H1 (cell line): ENCODE data around the gene ZNF44. TPM values are rescaled to one million over a fixed set of nuclear protein-coding genes. Genes with fewer than 3 reads are reported as not detected.

ENCODE experiments used
- CTCF ChIA-PET: fragments of 300-600 bp; sonication (Branson Sonifier 250); formaldehyde crosslinking; loops from one replicate; lab custom pipeline; 2021; ENCODE audit not compliant: partially characterized antibody; lab: Charles Lee
- POLR2A ChIA-PET: fragments of 300-600 bp; sonication (Branson Sonifier 250); formaldehyde crosslinking; loops from one replicate; lab custom pipeline; 2021; ENCODE audit warnings: inconsistent platforms; ENCODE audit not compliant: partially characterized antibody; lab: Charles Lee
- DNase-seq, 2 experiments: peaks; one replicate each; pipeline versions ENCODE4 v3.0.0 to v3.0.0-alpha.2; 2010 to 2022; ENCODE audit warnings: low spot score in 2 of 2, low read depth in 1 of 2, mixed read lengths in 1 of 2
- FAIRE-seq: peaks from 2 replicates; lab custom pipeline; 2011; peaks lifted over from hg19 to GRCh38; lab: Jason Lieb, UNC
- H2AFZ ChIP-seq: 2 replicates; pipeline ENCODE4 v1.8.1; 2012; ENCODE audit warnings: low read length, inconsistent platforms
- H2AK5ac ChIP-seq: 2 replicates; pipeline ENCODE4 v1.6.1; 2013; ENCODE audit warnings: low read depth, low read length
- H2BK120ac ChIP-seq: replicated peaks from 2 replicates; pipeline ENCODE3; 2013; ENCODE audit warnings: low read depth, low read length, inconsistent platforms
- H2BK12ac ChIP-seq: 2 replicates; pipeline ENCODE4 v1.6.1; 2013; ENCODE audit warnings: low read depth, low read length
- H2BK15ac ChIP-seq: 2 replicates; pipeline ENCODE4 v1.6.1; 2013; ENCODE audit warnings: low read length
- H2BK20ac ChIP-seq: 2 replicates; pipeline ENCODE4 v1.6.1; 2013; ENCODE audit warnings: low read length
- H2BK5ac ChIP-seq: 2 replicates; pipeline ENCODE4 v1.6.1; 2013; ENCODE audit warnings: low read depth, low read length
- H3K14ac ChIP-seq: 2 replicates; pipeline ENCODE4 v1.6.1; 2013; ENCODE audit warnings: inconsistent platforms; ENCODE audit not compliant: insufficient read length
- H3K18ac ChIP-seq: 2 replicates; pipeline ENCODE4 v1.6.1; 2013; ENCODE audit warnings: low read length; ENCODE audit errors: extremely low read depth
- H3K23ac ChIP-seq: 2 replicates; pipeline ENCODE4 v1.6.1; 2013; ENCODE audit warnings: inconsistent platforms; ENCODE audit not compliant: insufficient read length
- H3K23me2 ChIP-seq: 2 replicates; pipeline ENCODE4 v1.6.1; 2013; ENCODE audit warnings: low read depth, low read length
- H3K27ac ChIP-seq: 2 replicates; pipeline ENCODE4 v1.6.1; 2011; ENCODE audit warnings: low read depth, low read length, inconsistent platforms
- H3K27me3 ChIP-seq, 4 experiments: replicated peaks in 1 of 4; 1 replicate in 1 of 4; 2 replicates in 3 of 4; pipeline versions ENCODE4 v1.6.1 to v1.8.1; 2011 to 2013; ENCODE audit warnings: low read length in 3 of 4, mild to moderate bottlenecking in 3 of 4, inconsistent platforms in 2 of 4, mixed read lengths in 2 of 4, moderate library complexity in 1 of 4; ENCODE audit not compliant: control insufficient read depth in 3 of 4, insufficient read depth in 3 of 4; ENCODE audit errors: extremely low read depth in 1 of 4
- H3K36me3 ChIP-seq, 4 experiments: 2 replicates each; pipeline versions ENCODE4 v1.6.1 to v1.8.1; 2011 to 2013; ENCODE audit warnings: mild to moderate bottlenecking in 4 of 4, low read length in 3 of 4, moderate library complexity in 2 of 4, control low read depth in 1 of 4, inconsistent platforms in 1 of 4; ENCODE audit not compliant: insufficient read depth in 4 of 4, control insufficient read depth in 2 of 4
- H3K4ac ChIP-seq: replicated peaks from 2 replicates; pipeline ENCODE3; 2013; ENCODE audit warnings: low read length, low read depth, mixed read lengths, inconsistent platforms; ENCODE audit not compliant: insufficient read length
- H3K4me1 ChIP-seq, 4 experiments: replicated peaks in 1 of 4; 1 replicate in 1 of 4; 2 replicates in 3 of 4; pipeline versions ENCODE4 v1.6.1 to v1.8.1; 2011 to 2013; ENCODE audit warnings: low read length in 3 of 4, inconsistent platforms in 2 of 4, mixed read lengths in 1 of 4; ENCODE audit not compliant: insufficient read depth in 4 of 4, control insufficient read depth in 3 of 4
- H3K4me2 ChIP-seq, 2 experiments: 2 replicates each; pipeline versions ENCODE4 v1.6.1 to v1.8.1; 2011 to 2013; ENCODE audit warnings: low read depth in 2 of 2, low read length in 2 of 2, control low read depth in 1 of 2, inconsistent platforms in 1 of 2, mild to moderate bottlenecking in 1 of 2; ENCODE audit not compliant: insufficient read depth in 1 of 2
- H3K4me3 ChIP-seq, 4 experiments: fragments of 200-600, 300-600 bp in 1 of 4; sonication (generic), shearing (Covaris generic), sonication (Bioruptor Twin) in 1 of 4; 2 replicates each; pipeline versions ENCODE4 v1.5.1 to v1.8.1; 2011 to 2016; ENCODE audit warnings: low read length in 4 of 4, low read depth in 3 of 4, control low read depth in 2 of 4, inconsistent platforms in 2 of 4, mild to moderate bottlenecking in 2 of 4, mixed read lengths in 1 of 4, moderate library complexity in 1 of 4; ENCODE audit not compliant: insufficient read depth in 2 of 4; ENCODE audit errors: extremely low read depth in 1 of 4
- H3K56ac ChIP-seq: replicated peaks from 2 replicates; pipeline ENCODE3; 2013; ENCODE audit warnings: low read depth, mild to moderate bottlenecking, mixed read lengths, low read length, inconsistent platforms; ENCODE audit not compliant: insufficient read length
- H3K79me1 ChIP-seq: 2 replicates; pipeline ENCODE4 v1.6.1; 2013; ENCODE audit warnings: low read depth, low read length, control low read depth
- H3K79me2 ChIP-seq, 2 experiments: 2 replicates each; pipeline versions ENCODE4 v1.6.1 to v1.8.1; 2012 to 2013; ENCODE audit warnings: low read length in 2 of 2, mild to moderate bottlenecking in 2 of 2, inconsistent platforms in 1 of 2; ENCODE audit not compliant: insufficient read depth in 2 of 2, control insufficient read depth in 1 of 2
- H3K9ac ChIP-seq, 4 experiments: replicated peaks in 1 of 4; 1 replicate in 1 of 4; 2 replicates in 3 of 4; pipeline versions ENCODE4 v1.6.1 to v1.8.1; 2011 to 2013; ENCODE audit warnings: low read depth in 3 of 4, low read length in 3 of 4, control low read depth in 2 of 4, mild to moderate bottlenecking in 2 of 4, moderate library complexity in 2 of 4, inconsistent platforms in 1 of 4; ENCODE audit errors: extremely low read depth in 1 of 4
- H3K9me3 ChIP-seq, 2 experiments: 2 replicates each; pipeline versions ENCODE4 v1.6.1 to v1.8.1; 2012 to 2013; ENCODE audit warnings: mild to moderate bottlenecking in 2 of 2, moderate library complexity in 2 of 2, control low read depth in 1 of 2, inconsistent platforms in 1 of 2, low read depth in 1 of 2, low read length in 1 of 2, mixed read lengths in 1 of 2; ENCODE audit not compliant: insufficient read depth in 2 of 2
- H4K20me1 ChIP-seq, 2 experiments: replicated peaks in 1 of 2; 2 replicates each; pipeline versions ENCODE3 to v1.8.1; 2011 to 2013; ENCODE audit warnings: inconsistent platforms in 2 of 2, low read length in 2 of 2, mild to moderate bottlenecking in 1 of 2; ENCODE audit not compliant: insufficient read depth in 2 of 2, control insufficient read depth in 1 of 2
- H4K5ac ChIP-seq: 2 replicates; pipeline ENCODE4 v1.6.1; 2013; ENCODE audit warnings: low read length, low read depth, mixed read lengths, inconsistent platforms; ENCODE audit not compliant: insufficient read length
- H4K8ac ChIP-seq: 2 replicates; pipeline ENCODE4 v1.8.0; 2013; ENCODE audit warnings: mild to moderate bottlenecking, moderate library complexity, low read length, inconsistent platforms; ENCODE audit not compliant: insufficient read depth; ENCODE audit errors: extremely low read depth
- H4K91ac ChIP-seq: replicated peaks from 2 replicates; pipeline ENCODE3; 2013; ENCODE audit warnings: low read length, mixed read lengths, inconsistent platforms; ENCODE audit not compliant: insufficient read length
- ASH2L ChIP-seq: fragments of 200-600, 300-600 bp; sonication (generic); IDR thresholded peaks from one replicate; pipeline ENCODE4 v1.7.1; 2017; ENCODE audit warnings: low read length
- BACH1 ChIP-seq: IDR thresholded peaks from 2 replicates; pipeline ENCODE4 v1.6.1; 2012; ENCODE audit warnings: low read length, improper control_type of control experiment
- BCL11A ChIP-seq, 2 experiments: IDR thresholded peaks; one replicate each; pipeline ENCODE4 v1.6.1; 2011; ENCODE audit warnings: low read depth in 2 of 2, low read length in 2 of 2, mild to moderate bottlenecking in 2 of 2
- BRCA1 ChIP-seq: IDR thresholded peaks from 2 replicates; pipeline ENCODE4 v1.6.1; 2012; ENCODE audit warnings: low read depth, low read length, improper control_type of control experiment
- CBX8 ChIP-seq: fragments of 300-800, 300-1000 bp; sonication (generic); IDR thresholded peaks from 2 replicates; pipeline ENCODE4 v1.7.1; 2016; ENCODE audit warnings: low read depth, low read length, borderline replicate concordance
- MAFK ChIP-seq: IDR thresholded peaks from 2 replicates; pipeline ENCODE4 v1.6.1; 2012; ENCODE audit warnings: low read depth, mild to moderate bottlenecking, improper control_type of control experiment, low read length
- POLR2AphosphoS5 ChIP-seq: IDR thresholded peaks from 2 replicates; pipeline ENCODE4 v1.6.1; 2011; ENCODE audit warnings: low read depth, low read length
- SP2 ChIP-seq: IDR thresholded peaks from 2 replicates; pipeline ENCODE4 v1.6.1; 2012; ENCODE audit warnings: mild to moderate bottlenecking, low read length, inconsistent platforms
- WGBS, 2 experiments: shearing (Covaris generic) in 1 of 2; methylation state at CpG; one replicate each; pipeline versions ENCODE4 v1.1.6 to v1.1.7; 2013 to 2015; ENCODE audit warnings: low lambda C conversion rate in 2 of 2, mixed read lengths in 2 of 2, inconsistent platforms in 1 of 2, low coverage in 1 of 2, missing lambda C conversion rate in 1 of 2; ENCODE audit not compliant: insufficient replicate concordance in 2 of 2, insufficient coverage in 1 of 2, insufficient read length in 1 of 2; ENCODE audit errors: extremely low coverage in 1 of 2, missing lambda C conversion rate in 1 of 2; 5-methylcytosine and 5-hydroxymethylcytosine counted together
- polyA plus RNA-seq, 7 experiments: library from polyadenylated mRNA; depleted of rRNA in 3 of 7; stranded (reverse) in 5 of 7; unstranded in 2 of 7; fragments of >200 nt in 5 of 7; fragments of 200-250 nt in 2 of 7; gene quantifications; 1 replicate in 5 of 7; 2 replicates in 1 of 7; 4 replicates in 1 of 7; pipeline versions ENCODE4 v1.2.1 to v1.2.3, GENCODE V29; 2011 to 2013; ENCODE audit warnings: missing spikeins in 2 of 7, mixed read lengths in 2 of 7
- total RNA-seq: library from RNA; stranded (reverse); fragmentation: NEBNext Ultra II Directional; extraction: Animal tissue kit (Norgen Biotek cat#: 25700); gene quantifications from 2 replicates; pipeline ENCODE4 v1.2.1, GENCODE V29; 2021

Gene ZNF44
- total and polyA plus RNA-seq, 2 of the 8 experiments (the other 6 are each of a cell fraction or from before 2014, with no cell fraction given), result 1.3 to 2.8 TPM

DNA sequence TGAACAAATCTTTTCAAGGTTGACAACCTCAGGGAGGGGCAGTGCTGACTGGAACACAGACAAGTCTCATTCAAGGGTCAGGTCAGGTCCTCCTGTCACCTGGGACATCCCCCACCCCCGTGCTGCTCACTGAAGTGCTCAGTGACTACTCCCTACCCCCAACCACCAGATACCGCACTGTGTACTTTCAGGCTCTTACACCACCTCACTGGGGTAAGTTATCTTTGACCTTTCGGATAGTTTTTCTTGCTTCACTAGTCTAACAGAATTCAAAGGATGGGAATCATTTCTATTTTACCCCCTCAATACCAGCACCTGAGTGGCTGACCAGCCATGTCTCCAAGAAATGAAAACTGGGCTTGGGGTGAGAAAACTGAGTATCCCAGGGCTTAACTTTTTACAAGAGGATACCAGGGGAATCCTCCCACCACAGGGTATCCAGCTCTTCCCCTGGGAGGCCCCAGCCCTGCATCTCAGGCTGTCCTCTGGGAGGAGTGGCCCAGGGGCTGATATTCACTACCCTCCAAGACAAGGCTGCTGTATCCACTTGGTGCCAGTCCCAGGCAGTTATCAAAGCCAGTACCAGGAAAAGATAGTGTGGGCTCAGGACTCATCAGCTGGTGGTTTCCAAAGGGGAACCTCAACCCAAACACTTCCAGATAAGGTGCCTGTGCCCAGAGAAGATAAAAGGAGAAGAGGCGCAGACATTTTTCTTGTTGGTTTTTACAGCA, 36.7 kb upstream of the ZNF44 start:
- no peak overlapping the region for H4K5ac ChIP-seq
- no peaks in the 10 kb centered on the region for H3K36me3 ChIP-seq
- TF ChIP-seq POLR2AphosphoS5 (no peak), BACH1 (no peak), SP2 (no peak), MAFK (no peak), ASH2L (no peak), BCL11A (IDR thresholded peaks at IDR 0.05; ENCODE audit: low read depth in 2 of 2, low read length in 2 of 2) (no peak), BRCA1 (no peak), CBX8 (no peak)
- H3K4me3 ChIP-seq, result no peak overlapping the region
- no peaks in the 10 kb centered on the region for H3K79me2 ChIP-seq
- no peak overlapping the region for H4K8ac ChIP-seq
- no peak overlapping the region for H2BK120ac ChIP-seq
- H2BK20ac ChIP-seq, result no peak overlapping the region
- H3K79me1 ChIP-seq, result no peaks in the 10 kb centered on the region
- POLR2A ChIA-PET, result interaction anchor here (0.8 kb wide), 2 partner anchors 13 to 34 kb away, joined by 3 read pairs; partner anchors contain the start of gene ZNF442
- H3K14ac ChIP-seq, result no peak overlapping the region
- H3K27me3 ChIP-seq, result peaks cover 0 to 11% (median 7%) of the 10 kb centered on the region in 4 experiments; a peak in 4 of 7 replicates
- H3K27ac ChIP-seq, result no peak overlapping the region
- H3K9me3 ChIP-seq, result 0 out of 4 replicates have a peak, but pooled peaks cover 0 to 3% of the 10 kb centered on the region in 2 experiments
- H2BK5ac ChIP-seq, result no peak overlapping the region
- CTCF ChIA-PET, result interaction anchor here (1.0 kb wide), 1 partner anchor 23 kb away, joined by 3 read pairs; no protein-coding TSS in a partner anchor
- no peaks in the 10 kb centered on the region for H4K20me1 ChIP-seq
- H2BK12ac ChIP-seq, result no peak overlapping the region
- no peak overlapping the region for H4K91ac ChIP-seq
- H3K18ac ChIP-seq, result no peak overlapping the region
- no peak overlapping the region for H3K9ac ChIP-seq
- no peak overlapping the region for H3K23ac ChIP-seq
- peaks cover 2% of the 10 kb centered on the region for H3K23me2 ChIP-seq
- FAIRE-seq (no peak), DNase-seq (no peak)
- peaks cover 0 to 5% (median 3%) of the 10 kb centered on the region in 4 experiments; a peak in 3 of 7 replicates for H3K4me1 ChIP-seq
- WGBS, 2 experiments, result 80% methylated on average over 4 of the region's 4 CpGs; no CpG with 5 or more reads in 1 of the 2 experiments
- no peak overlapping the region for H2AFZ ChIP-seq
- no peak overlapping the region for H2BK15ac ChIP-seq
- no peak overlapping the region for H3K4me2 ChIP-seq
- no peak overlapping the region for H2AK5ac ChIP-seq
- no peak overlapping the region for H3K56ac ChIP-seq
- no peak overlapping the region for H3K4ac ChIP-seq
